Measurements from ENCODE around the gene DCDC2. TPM values are rescaled to one million over a fixed set of nuclear protein-coding genes. Genes with fewer than 3 reads are reported as not detected.
"Not testable (repeated sequence)": the region's sequence is repeated elsewhere in the genome, so short reads cannot be mapped to it uniquely, and the experiment has no call there.

The DCDC2 gene
- total and polyA plus RNA-seq, 10 donors, result 0.02 to 0.03 TPM; not detected in 8

DNA sequence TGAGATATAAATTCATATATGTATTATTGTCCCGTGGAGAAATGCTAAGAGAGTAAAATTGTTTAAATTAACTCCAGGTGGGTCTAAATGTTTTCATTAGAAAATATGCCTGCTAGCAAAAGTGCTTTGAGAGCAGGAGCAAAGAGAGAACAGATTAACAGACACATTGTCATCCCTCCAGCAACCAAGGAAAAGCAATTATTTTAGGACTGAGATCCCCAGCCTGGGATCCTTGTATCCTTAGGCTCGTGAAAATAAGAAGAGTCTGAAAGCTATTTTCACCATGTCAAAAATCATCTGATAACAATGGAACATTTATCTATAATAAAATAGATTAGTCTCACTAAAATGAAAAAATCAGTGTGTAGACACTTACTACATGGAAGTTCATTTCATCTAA, 33.3 kb upstream of the DCDC2 start:
- 76 to 92% (median 79%) methylated on average over 2 of the region's 2 CpGs for WGBS, 5 donors
- TF ChIP-seq POLR2A (IDR thresholded peaks at IDR 0.05) (no peak), CTCF (IDR thresholded peaks at IDR 0.05 in 8 of 11, conservative IDR thresholded peaks at IDR 0.05 in 3 of 11) (no peak), POLR2AphosphoS5 (IDR thresholded peaks at IDR 0.05) (no peak)
- H3K9me3 ChIP-seq, result peaks cover 0 to 2% (median 0%) of the 10 kb centered on the region in 8 donors
- H3K27ac ChIP-seq, result no peak overlapping the region
- no peaks in the 10 kb centered on the region for H3K4me1 ChIP-seq
- intact Hi-C loops (cut with DNase I; ENCODE audit: low total_unique reads), result no loop called here
- no peaks in the 10 kb centered on the region for H3K36me3 ChIP-seq
- DNase-seq, result no peak
- H3K4me3 ChIP-seq, result no peak overlapping the region
- peaks cover 0 to 18% (median 0%) of the 10 kb centered on the region in 7 donors for H3K27me3 ChIP-seq (replicated peaks in 1 of 7)

GRCh38 chr6:24387818-24388217, 30.0 kb upstream of the DCDC2 start:
- H3K9me3 ChIP-seq, result no peaks in the 10 kb centered on the region
- H3K27me3 ChIP-seq (replicated peaks in 1 of 7), result peaks cover 0 to 14% (median 0%) of the 10 kb centered on the region in 7 donors
- no peak overlapping the region for H3K4me3 ChIP-seq
- H3K36me3 ChIP-seq, result no peaks in the 10 kb centered on the region
- TF ChIP-seq POLR2AphosphoS5 (IDR thresholded peaks at IDR 0.05), result no peak
- no peak for TF ChIP-seq POLR2A (IDR thresholded peaks at IDR 0.05)
- TF ChIP-seq CTCF (IDR thresholded peaks at IDR 0.05 in 8 of 11, conservative IDR thresholded peaks at IDR 0.05 in 3 of 11), result no peak
- WGBS, 5 donors, result 85 to 94% (median 92%) methylated on average over 1 of the region's 1 CpG
- no peak for DNase-seq
- intact Hi-C loops (cut with DNase I; ENCODE audit: low total_unique reads), result loop anchor here (10.0 kb wide), 1 partner anchor 103 kb away; no protein-coding TSS in a partner anchor
- no peak overlapping the region for H3K27ac ChIP-seq
- H3K4me1 ChIP-seq, result no peaks in the 10 kb centered on the region

GRCh38 chr6:24385536-24386269, 27.8 kb upstream of the DCDC2 start:
- Histone ChIP-seq H3K27me3 (replicated peaks in 1 of 7) (peaks cover 0 to 14% (median 0%) of the 10 kb centered on the region in 7 donors), H3K27ac (no peak overlapping the region), H3K36me3 (no peaks in the 10 kb centered on the region), H3K4me1 (no peaks in the 10 kb centered on the region), H3K9me3 (no peaks in the 10 kb centered on the region), H3K4me3 (no peak overlapping the region)
- 74 to 85% (median 83%) methylated on average over 8 of the region's 8 CpGs for WGBS, 5 donors
- intact Hi-C loops (cut with DNase I; ENCODE audit: low total_unique reads), result loop anchor here (10.0 kb wide), 1 partner anchor 101 kb away; no protein-coding TSS in a partner anchor
- TF ChIP-seq POLR2AphosphoS5 (IDR thresholded peaks at IDR 0.05), result no peak
- TF ChIP-seq CTCF (IDR thresholded peaks at IDR 0.05 in 8 of 11, conservative IDR thresholded peaks at IDR 0.05 in 3 of 11), result no peak
- no peak for TF ChIP-seq POLR2A (IDR thresholded peaks at IDR 0.05)
- no peak for DNase-seq

DNA sequence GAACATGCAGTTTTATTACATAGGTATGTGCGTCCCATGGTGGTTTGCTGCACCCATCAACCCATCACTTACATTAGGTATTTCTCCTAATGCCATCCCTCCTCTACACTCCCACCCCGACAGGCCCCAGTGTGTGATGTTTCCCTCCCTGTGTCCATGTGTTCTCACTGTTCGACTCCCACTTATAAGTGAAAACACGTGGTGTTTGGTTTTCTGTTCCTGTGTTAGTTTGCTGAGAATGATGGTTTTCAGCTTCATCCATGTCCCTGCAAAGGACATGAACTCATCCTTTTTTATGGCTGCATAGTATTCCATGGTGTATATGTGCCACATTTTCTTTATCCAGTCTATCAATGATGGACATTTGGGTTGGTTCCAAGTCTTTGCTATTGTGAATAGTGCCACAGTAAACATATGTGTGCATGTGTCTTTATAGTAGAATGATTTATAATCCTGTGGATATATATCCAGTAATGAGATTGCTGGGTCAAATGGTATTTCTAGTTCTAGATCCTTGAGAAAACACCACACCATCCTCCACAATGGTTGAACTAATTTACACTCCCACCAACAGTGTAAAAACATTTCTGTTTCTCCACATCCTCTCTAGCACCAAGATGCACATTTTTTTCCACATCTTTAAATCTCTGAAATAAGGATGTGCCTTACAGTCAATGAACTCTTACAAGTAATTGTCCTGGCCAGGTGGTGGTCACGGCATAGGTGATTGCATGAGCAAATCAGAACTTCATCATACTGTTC, 26.7 kb upstream of the DCDC2 start:
- not testable (repeated sequence) for H3K4me3 ChIP-seq, DNase-seq, H3K36me3 ChIP-seq, H3K4me1 ChIP-seq, H3K27ac ChIP-seq, H3K9me3 ChIP-seq
- 89 to 94% (median 93%) methylated on average over 5 of the region's 5 CpGs for WGBS, 5 donors
- intact Hi-C loops (cut with DNase I; ENCODE audit: low total_unique reads), result loop anchor here (10.0 kb wide), 1 partner anchor 100 kb away; no protein-coding TSS in a partner anchor
- peaks cover 0 to 14% (median 0%) of the 10 kb centered on the region in 7 donors for H3K27me3 ChIP-seq (replicated peaks in 1 of 7)

- H3K9me3 ChIP-seq; H3K4me1 ChIP-seq; DNase-seq; H3K27me3 ChIP-seq (replicated peaks in 1 of 7); H3K36me3 ChIP-seq; H3K27ac ChIP-seq; H3K4me3 ChIP-seq: not testable (repeated sequence)
- WGBS, 5 donors, result 94 to 95% (median 94%) methylated on average over 9 of the region's 9 CpGs
- intact Hi-C loops (cut with DNase I; ENCODE audit: low total_unique reads), result loop anchor here (10.0 kb wide), 1 partner anchor 98 kb away; no protein-coding TSS in a partner anchor
These were observed 25.1 kb upstream of the DCDC2 start for GRCh38 chr6:24382891-24383494.
